Thyroid gland (tissue), 4 donors: ENCODE results near the gene METTL22. TPM values are rescaled to one million over a fixed set of nuclear protein-coding genes. Genes with fewer than 3 reads are reported as not detected.

Experiments
- DNase-seq, 2 donors: peaks; one replicate each; pipeline ENCODE4 v3.0.0-alpha.2; 2019
- H3K27ac ChIP-seq, 3 donors: fragments of 200-600 bp; sonication (generic); 1 replicate in 2 of 3; 2 replicates in 1 of 3; pipeline ENCODE4 v1.5.1; 2016 to 2019; ENCODE audit warnings: mild to moderate bottlenecking in 1 of 3, moderate library complexity in 1 of 3
- H3K27me3 ChIP-seq: fragments of 200-600 bp; sonication (generic); one replicate; pipeline ENCODE4 v1.5.1; 2019
- H3K36me3 ChIP-seq, 2 donors: fragments of 200-600 bp; sonication (generic); one replicate each; pipeline ENCODE4 v1.5.1; 2016 to 2019
- H3K4me1 ChIP-seq, 2 donors: fragments of 200-600 bp; sonication (generic); one replicate each; pipeline ENCODE4 v1.5.1; 2017 to 2019
- H3K4me3 ChIP-seq, 3 donors: fragments of 200-600 bp; sonication (generic); replicated peaks in 1 of 3; 1 replicate in 2 of 3; 2 replicates in 1 of 3; pipeline ENCODE4 v1.5.1; 2016; ENCODE audit warnings: mild to moderate bottlenecking in 1 of 3
- H3K9me3 ChIP-seq: fragments of 200-600 bp; sonication (generic); one replicate; pipeline ENCODE4 v1.5.1; 2017
- POLR2A ChIP-seq, 2 donors: fragments of 450-650 bp; IDR thresholded peaks; one replicate each; pipeline ENCODE4 v1.6.1; 2017; ENCODE audit warnings: antibody characterized with exemption in 2 of 2, mild to moderate bottlenecking in 2 of 2, moderate library complexity in 1 of 2
- WGBS, 2 donors: methylation state at CpG; one replicate each; pipeline ENCODE4 v1.1.5; 2017; 5-methylcytosine and 5-hydroxymethylcytosine counted together
- intact Hi-C: fragments of 100-400 bp; cut with DNase I; formaldehyde crosslinking; loops from one replicate; pipeline ENCODE4 v1.15.1; 2023
- total RNA-seq, 4 donors: library from RNA; depleted of rRNA; stranded (reverse); fragments of >200 nt; gene quantifications; one replicate each; pipeline ENCODE4 v1.2.3, GENCODE V29; 2016
- TF ChIP-seq, protein P1 (sequence below), 6 experiments: fragments of 200-600 bp in 3 of 6; fragments of 450-650 bp in 3 of 6; sonication (generic) in 3 of 6; IDR thresholded peaks; one replicate each; pipeline ENCODE4 v1.5.1; 2016 to 2019; ENCODE audit warnings: antibody characterized with exemption in 6 of 6, mild to moderate bottlenecking in 2 of 6, inconsistent platforms in 1 of 6, moderate library complexity in 1 of 6

The METTL22 gene
- total RNA-seq, 4 donors from 2014 or later: 16.5 to 43.2 (median 18.8) TPM

DNA sequence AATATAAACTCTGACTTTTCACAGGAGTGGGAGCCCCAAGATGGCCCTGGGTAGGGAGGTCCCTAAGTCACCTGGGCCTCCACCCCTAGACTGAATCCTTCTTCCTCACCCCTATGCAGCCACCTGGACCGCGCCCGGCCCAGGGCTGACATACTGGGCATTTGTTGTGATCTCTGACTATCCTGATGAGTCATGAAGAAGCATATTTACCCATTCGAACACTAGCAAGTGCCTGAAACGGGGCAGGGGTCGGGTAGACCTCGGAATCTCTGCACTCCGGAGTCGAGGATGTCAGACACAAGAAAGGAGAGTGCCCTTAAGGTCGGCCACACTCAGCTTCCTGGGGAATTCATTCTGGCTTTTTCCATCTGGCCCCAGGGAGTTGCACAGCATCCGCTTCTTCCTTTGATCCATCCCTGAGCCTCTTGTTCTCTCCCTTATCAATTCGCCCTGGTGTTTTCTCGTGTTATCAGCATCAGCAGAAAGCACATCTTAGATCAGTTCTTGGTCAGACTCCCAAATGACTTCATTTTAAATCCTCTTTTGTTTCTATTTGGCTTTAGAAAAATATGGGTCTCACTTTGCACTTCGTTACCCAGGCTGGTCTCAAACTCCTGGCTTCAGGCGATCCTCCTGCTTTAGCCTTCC, 10.4 kb downstream of the METTL22 start:
- no peak for DNase-seq
- intact Hi-C loops: no loop called here
- Histone ChIP-seq H3K36me3 (peaks cover 48 to 75% of the 10 kb centered on the region in 2 donors), H3K27me3 (no peaks in the 10 kb centered on the region), H3K4me3 (no peak overlapping the region), H3K27ac (no peak overlapping the region), H3K4me1 (no peaks in the 10 kb centered on the region), H3K9me3 (no peaks in the 10 kb centered on the region)
- TF ChIP-seq, protein P1, sequence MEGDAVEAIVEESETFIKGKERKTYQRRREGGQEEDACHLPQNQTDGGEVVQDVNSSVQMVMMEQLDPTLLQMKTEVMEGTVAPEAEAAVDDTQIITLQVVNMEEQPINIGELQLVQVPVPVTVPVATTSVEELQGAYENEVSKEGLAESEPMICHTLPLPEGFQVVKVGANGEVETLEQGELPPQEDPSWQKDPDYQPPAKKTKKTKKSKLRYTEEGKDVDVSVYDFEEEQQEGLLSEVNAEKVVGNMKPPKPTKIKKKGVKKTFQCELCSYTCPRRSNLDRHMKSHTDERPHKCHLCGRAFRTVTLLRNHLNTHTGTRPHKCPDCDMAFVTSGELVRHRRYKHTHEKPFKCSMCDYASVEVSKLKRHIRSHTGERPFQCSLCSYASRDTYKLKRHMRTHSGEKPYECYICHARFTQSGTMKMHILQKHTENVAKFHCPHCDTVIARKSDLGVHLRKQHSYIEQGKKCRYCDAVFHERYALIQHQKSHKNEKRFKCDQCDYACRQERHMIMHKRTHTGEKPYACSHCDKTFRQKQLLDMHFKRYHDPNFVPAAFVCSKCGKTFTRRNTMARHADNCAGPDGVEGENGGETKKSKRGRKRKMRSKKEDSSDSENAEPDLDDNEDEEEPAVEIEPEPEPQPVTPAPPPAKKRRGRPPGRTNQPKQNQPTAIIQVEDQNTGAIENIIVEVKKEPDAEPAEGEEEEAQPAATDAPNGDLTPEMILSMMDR (IDR thresholded peaks at IDR 0.05): no peak
- TF ChIP-seq POLR2A (IDR thresholded peaks at IDR 0.05): no peak
- WGBS, 2 donors: 70 to 77% methylated on average over 14 to 15 of the region's 15 CpGs

DNA sequence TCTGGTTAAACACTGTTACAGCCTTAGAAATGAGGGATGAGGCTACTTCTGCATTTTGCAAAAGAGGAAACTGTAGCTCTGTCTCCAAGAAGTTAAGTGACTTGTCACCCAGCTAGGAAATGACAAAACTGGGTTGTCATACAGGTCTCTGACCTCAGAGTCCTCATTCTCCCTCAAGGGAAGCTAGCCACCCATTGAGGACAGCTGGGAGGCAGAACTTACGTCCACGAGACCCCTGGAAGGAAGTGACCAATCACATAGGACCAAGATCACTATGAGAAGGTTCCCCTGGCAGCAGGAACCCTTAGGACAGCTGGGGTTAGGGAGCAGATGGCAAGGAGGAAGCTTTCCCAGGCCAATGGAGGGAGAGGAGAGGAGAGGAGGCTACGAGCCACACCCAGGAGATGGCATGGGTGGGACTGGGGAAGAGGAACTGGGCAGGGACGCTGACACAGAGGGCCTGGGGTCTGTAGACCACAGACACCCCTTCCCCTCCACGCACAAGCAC, 11.2 kb downstream of the METTL22 start:
- intact Hi-C loops: no loop called here
- Histone ChIP-seq H3K4me3 (no peak overlapping the region), H3K36me3 (peaks cover 46 to 74% of the 10 kb centered on the region in 2 donors), H3K4me1 (no peaks in the 10 kb centered on the region), H3K27ac (no peak overlapping the region), H3K9me3 (no peaks in the 10 kb centered on the region), H3K27me3 (no peaks in the 10 kb centered on the region)
- WGBS, 2 donors: 81 to 89% methylated on average over 5 of the region's 5 CpGs
- TF ChIP-seq, protein P1 (IDR thresholded peaks at IDR 0.05): no peak
- TF ChIP-seq POLR2A (IDR thresholded peaks at IDR 0.05): no peak
- no peak for DNase-seq

DNA sequence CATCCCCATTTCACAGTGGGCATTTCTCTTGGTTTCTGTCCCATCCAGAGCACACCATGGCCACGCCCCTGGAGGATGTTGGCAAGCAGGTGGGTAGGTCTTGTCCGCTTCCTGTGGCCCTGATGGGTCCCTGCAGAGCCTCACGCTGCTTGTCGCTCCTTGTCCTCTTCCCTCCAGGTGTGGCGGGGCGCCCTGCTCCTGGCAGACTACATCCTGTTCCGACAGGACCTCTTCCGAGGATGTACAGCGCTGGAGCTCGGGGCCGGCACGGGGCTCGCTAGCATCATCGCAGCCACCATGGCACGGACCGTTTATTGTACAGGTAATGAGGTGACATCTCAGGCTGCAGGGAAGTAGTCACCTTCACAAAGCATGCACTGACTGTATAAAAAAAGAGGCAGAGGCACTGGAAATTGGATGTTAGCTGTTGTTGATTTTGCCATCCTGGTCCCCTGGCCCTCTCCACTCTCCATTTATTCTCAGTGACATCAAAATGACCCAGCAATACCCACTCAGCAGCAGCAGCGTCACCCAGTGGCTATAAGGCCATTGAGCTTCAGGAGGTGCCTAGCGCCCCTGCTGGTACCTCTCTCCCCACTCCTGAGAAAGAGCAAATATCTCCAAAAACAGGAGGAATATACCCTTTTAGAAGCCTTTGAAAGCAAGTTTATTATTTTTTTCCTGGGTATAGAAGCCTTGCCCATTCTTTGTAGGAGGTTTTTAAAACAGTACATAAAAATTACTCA, 13.7 kb downstream of the METTL22 start:
- Histone ChIP-seq H3K27me3 (no peaks in the 10 kb centered on the region), H3K9me3 (no peaks in the 10 kb centered on the region), H3K36me3 (peaks cover 40 to 67% of the 10 kb centered on the region in 2 donors), H3K4me1 (no peaks in the 10 kb centered on the region), H3K27ac (no peak overlapping the region), H3K4me3 (no peak overlapping the region)
- 84 to 86% methylated on average over 9 to 17 of the region's 18 CpGs for WGBS, 2 donors
- DNase-seq: no peak
- intact Hi-C loops: no loop called here
- TF ChIP-seq, protein P1 (IDR thresholded peaks at IDR 0.05): no peak
- TF ChIP-seq POLR2A (IDR thresholded peaks at IDR 0.05): no peak

- intact Hi-C loops: loop anchor here (10.0 kb wide), 1 partner anchor 65 kb away; no protein-coding TSS in a partner anchor
- TF ChIP-seq, protein P1 (IDR thresholded peaks at IDR 0.05): no peak
- no peak for TF ChIP-seq POLR2A (IDR thresholded peaks at IDR 0.05)
- H3K4me3 ChIP-seq: no peak overlapping the region
- no peaks in the 10 kb centered on the region for H3K9me3 ChIP-seq
- no peaks in the 10 kb centered on the region for H3K4me1 ChIP-seq
- DNase-seq: no peak
- no peak overlapping the region for H3K27ac ChIP-seq
- H3K36me3 ChIP-seq: peaks cover 73 to 77% of the 10 kb centered on the region in 2 donors
- no peaks in the 10 kb centered on the region for H3K27me3 ChIP-seq
- 93 to 94% methylated on average over 11 of the region's 13 CpGs for WGBS, 2 donors
Measured at GRCh38 chr16:8639694-8640093, 18.2 kb downstream of the METTL22 start.

DNA sequence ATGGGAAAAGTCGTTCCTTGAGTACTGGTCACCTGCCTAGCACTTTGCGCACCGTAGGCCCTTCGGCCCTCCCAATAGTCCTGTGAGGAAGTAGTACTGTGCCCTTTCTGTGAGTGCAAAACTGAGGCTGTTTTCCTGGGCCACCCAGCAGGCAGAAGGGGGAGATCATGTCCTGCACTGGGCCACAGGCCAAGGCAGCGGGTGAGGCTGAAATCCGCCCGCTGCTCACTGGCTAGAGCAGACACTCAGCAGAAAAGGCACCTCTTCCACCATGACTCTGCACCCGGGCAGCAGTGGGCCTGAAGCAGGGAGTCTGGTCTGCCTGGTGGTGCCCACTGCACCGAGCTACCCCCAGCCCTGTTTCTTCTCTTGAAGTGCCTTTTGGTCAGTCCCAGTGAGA, 20.2 kb downstream of the METTL22 start:
- H3K9me3 ChIP-seq: no peaks in the 10 kb centered on the region
- H3K36me3 ChIP-seq: peaks cover 69 to 77% of the 10 kb centered on the region in 2 donors
- no peak overlapping the region for H3K4me3 ChIP-seq
- DNase-seq: no peak
- 73% methylated on average over 9 of the region's 9 CpGs for WGBS, 2 donors
- TF ChIP-seq POLR2A (IDR thresholded peaks at IDR 0.05): no peak
- TF ChIP-seq, protein P1 (IDR thresholded peaks at IDR 0.05): no peak
- no peaks in the 10 kb centered on the region for H3K27me3 ChIP-seq
- intact Hi-C loops: loop anchor here (10.0 kb wide), 1 partner anchor 67 kb away; no protein-coding TSS in a partner anchor
- H3K4me1 ChIP-seq: no peaks in the 10 kb centered on the region
- H3K27ac ChIP-seq: no peak overlapping the region
